Measurements from ENCODE around the gene BAG1. TPM values are rescaled to one million over a fixed set of nuclear protein-coding genes. Genes with fewer than 3 reads are reported as not detected.

BAG1 gene
- total RNA-seq, 1 donor from 2014 or later: 33.7 TPM

DNA sequence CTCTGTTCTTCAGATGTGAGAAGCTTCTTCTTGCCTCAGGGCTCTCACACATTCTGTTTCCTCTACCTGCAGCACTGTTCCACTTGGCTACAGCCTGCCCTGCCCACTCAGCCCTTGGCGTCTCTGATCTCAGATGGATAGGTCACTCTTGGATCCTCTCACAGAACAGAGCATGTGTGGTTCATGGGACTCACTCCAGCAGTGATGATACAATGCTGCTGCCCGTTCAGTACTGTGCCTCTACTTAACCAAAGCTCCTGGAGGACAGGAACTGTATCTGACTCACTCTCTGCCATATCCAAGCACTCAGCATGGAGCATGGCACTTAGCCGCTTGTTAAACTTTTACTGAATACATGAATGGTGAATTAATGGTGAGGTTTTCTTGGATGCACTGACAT, 27.9 kb downstream of the BAG1 start:
- no peak overlapping the region for H3K4me3 ChIP-seq (ENCODE audit: low read depth, low read length)
- DNase-seq (ENCODE audit: low read depth): no peak
- TF ChIP-seq, protein P1, sequence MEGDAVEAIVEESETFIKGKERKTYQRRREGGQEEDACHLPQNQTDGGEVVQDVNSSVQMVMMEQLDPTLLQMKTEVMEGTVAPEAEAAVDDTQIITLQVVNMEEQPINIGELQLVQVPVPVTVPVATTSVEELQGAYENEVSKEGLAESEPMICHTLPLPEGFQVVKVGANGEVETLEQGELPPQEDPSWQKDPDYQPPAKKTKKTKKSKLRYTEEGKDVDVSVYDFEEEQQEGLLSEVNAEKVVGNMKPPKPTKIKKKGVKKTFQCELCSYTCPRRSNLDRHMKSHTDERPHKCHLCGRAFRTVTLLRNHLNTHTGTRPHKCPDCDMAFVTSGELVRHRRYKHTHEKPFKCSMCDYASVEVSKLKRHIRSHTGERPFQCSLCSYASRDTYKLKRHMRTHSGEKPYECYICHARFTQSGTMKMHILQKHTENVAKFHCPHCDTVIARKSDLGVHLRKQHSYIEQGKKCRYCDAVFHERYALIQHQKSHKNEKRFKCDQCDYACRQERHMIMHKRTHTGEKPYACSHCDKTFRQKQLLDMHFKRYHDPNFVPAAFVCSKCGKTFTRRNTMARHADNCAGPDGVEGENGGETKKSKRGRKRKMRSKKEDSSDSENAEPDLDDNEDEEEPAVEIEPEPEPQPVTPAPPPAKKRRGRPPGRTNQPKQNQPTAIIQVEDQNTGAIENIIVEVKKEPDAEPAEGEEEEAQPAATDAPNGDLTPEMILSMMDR (conservative IDR thresholded peaks at IDR 0.05; ENCODE audit: low read depth, low read length): no peak

- H3K4me3 ChIP-seq (ENCODE audit: low read depth, low read length): no peak overlapping the region
- DNase-seq (ENCODE audit: low read depth): no peak
- TF ChIP-seq, protein P1 (conservative IDR thresholded peaks at IDR 0.05; ENCODE audit: low read depth, low read length): no peak
These were observed 29.7 kb downstream of the BAG1 start for GRCh38 chr9:33234511-33235467.

DNA sequence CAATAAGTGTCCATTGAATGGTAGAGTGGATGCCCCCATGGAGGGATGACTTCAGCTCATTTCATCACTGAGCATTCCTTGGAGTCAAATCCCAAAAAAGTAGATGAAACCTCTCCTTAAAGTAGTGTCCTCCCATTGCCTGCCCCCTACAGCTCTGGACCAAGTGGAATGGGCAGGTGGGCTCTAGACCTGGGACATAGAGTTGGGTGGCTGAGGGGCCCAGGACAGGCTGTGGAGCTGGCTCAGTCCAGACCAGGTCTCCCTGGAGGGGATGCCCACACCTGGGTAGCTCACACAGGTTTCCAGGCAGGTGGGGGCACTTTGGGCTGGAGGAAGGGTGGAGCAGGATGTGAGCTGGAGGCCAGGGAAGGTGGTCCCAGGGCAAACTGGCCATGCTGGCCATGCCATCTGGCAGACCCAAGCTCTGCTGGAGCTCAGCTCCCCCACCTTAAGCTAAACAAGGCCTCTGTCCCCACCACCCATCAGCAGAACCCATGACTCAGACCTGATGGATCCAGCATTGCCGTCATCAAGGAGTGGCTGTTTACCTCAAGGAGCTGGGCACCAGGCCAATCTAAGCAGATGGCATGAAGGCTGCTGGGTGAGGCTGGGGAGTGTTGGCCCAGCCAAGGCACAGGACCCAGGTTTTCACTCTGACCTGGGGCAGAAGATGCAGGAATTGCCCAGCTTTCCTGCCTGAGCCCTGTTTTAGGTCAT, 30.7 kb downstream of the BAG1 start:
- no peak overlapping the region for H3K4me3 ChIP-seq (ENCODE audit: low read depth, low read length)
- peak; percentile 89 for DNase-seq (ENCODE audit: low read depth)
- TF ChIP-seq, protein P1 (conservative IDR thresholded peaks at IDR 0.05; ENCODE audit: low read depth, low read length): no peak

- TF ChIP-seq, protein P1 (conservative IDR thresholded peaks at IDR 0.05; ENCODE audit: low read depth, low read length): no peak
These were observed 31.7 kb downstream of the BAG1 start for GRCh38 chr9:33232815-33233214.

DNA sequence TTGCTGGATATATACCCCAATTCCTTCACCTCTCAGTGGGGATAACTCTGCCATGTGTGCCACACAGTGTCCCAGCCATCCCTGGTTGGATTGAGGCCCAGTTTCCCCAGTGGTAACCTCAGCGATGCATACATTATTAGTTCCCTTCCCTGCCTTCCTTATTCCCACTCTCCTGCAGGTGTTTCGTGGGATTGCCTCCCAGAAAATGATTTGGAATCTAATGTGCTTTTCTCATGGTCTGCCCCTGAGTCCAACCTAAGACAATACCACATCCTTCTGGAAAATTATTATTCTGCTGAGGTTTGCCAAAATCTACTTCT, 32.9 kb downstream of the BAG1 start:
- TF ChIP-seq, protein P1 (conservative IDR thresholded peaks at IDR 0.05; ENCODE audit: low read depth, low read length): no peak

More at GRCh38 chr9:33232815-33233214, 31.7 kb downstream of the BAG1 start:
- no peak for DNase-seq (ENCODE audit: low read depth)
- no peak overlapping the region for H3K4me3 ChIP-seq (ENCODE audit: low read depth, low read length)

DNA sequence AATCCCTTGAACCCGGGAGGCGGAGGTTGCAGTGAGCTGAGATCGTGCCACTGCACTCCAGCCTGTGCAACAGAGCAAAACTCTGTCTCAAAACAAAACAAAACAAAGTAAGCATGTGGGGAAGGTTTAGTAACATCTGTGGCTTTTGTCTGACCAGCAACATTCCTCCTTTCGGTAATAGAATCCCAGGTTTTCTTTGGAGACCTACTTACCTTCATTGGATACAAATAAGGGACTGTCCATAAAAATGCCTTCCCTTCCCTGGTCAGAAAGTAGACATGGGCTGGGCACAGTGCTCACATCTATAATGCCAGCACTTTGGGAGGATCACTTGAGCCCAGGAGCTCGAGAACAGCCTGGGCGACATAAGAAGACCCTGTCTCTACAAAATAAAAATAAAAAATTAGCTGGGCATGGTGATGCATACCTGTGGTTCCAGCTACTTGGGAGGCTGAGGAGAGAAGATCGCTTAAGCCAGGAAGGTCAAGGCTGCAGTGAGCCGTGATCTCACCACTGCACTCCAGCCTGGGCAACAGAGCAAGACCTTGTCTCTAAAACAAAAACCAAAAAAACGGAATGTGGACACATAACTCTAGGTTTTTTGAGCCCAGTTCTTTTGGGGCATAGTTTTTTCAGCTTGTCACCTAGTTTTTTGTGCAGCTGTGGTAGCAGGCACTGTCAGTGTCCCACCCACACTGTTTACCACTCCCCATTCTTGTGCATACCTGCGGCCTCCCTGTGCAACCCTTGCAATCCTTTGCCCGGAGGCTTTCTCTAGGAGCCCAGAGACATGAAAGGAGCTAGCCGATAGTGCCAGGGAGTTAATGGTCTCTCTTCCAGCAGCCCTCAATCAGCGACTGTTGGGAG, 33.5 kb downstream of the BAG1 start:
- TF ChIP-seq, protein P1 (conservative IDR thresholded peaks at IDR 0.05; ENCODE audit: low read depth, low read length): no peak
- DNase-seq (ENCODE audit: low read depth): no peak
- no peak overlapping the region for H3K4me3 ChIP-seq (ENCODE audit: low read depth, low read length)

More for the DNA sequence above, 32.9 kb downstream of the BAG1 start:
- no peak overlapping the region for H3K4me3 ChIP-seq (ENCODE audit: low read depth, low read length)
- no peak for DNase-seq (ENCODE audit: low read depth)

Data from epithelial cell of proximal tubule (primary cell).